GM23338 (cell line): Measurements from ENCODE around the gene SMIM5. TPM values are rescaled to one million over a fixed set of nuclear protein-coding genes. Genes with fewer than 3 reads are reported as not detected.

Source experiments
- ATAC-seq: fragments of 200-7000 bp; cut with Tn5 transposase; 3 replicates; pipeline ENCODE4 v1.9.1; 2020
- DNase-seq: peaks from one replicate; pipeline ENCODE4 v3.0.0-alpha.2; 2015; ENCODE audit warnings: low spot score
- H2AFZ ChIP-seq: fragments of 200-600 bp; sonication (generic); 2 replicates; pipeline ENCODE4 v1.8.0; 2016; ENCODE audit warnings: antibody characterized with exemption, mild to moderate bottlenecking, moderate library complexity
- H3F3A ChIP-seq: fragments of 200-600 bp; sonication (generic); replicated peaks from 2 replicates; pipeline ENCODE4 v1.8.0; 2017; ENCODE audit warnings: antibody characterized with exemption, mixed run types, low read depth
- H3K27ac ChIP-seq: fragments of 200-600 bp; sonication (generic); 2 replicates; pipeline ENCODE4 v1.6.1; 2016; ENCODE audit warnings: low read depth
- H3K27me3 ChIP-seq: fragments of 200-600 bp; sonication (generic); 2 replicates; pipeline ENCODE4 v1.8.0; 2016; ENCODE audit warnings: mild to moderate bottlenecking, mixed run types, moderate library complexity; ENCODE audit not compliant: insufficient read depth
- H3K36me3 ChIP-seq: fragments of 200-600 bp; sonication (generic); 2 replicates; pipeline ENCODE4 v1.8.0; 2016; ENCODE audit warnings: mild to moderate bottlenecking; ENCODE audit not compliant: insufficient read depth
- H3K4me1 ChIP-seq: fragments of 200-600 bp; sonication (generic); 2 replicates; pipeline ENCODE4 v1.8.0; 2016; ENCODE audit warnings: mild to moderate bottlenecking, moderate library complexity; ENCODE audit not compliant: insufficient read depth
- H3K4me2 ChIP-seq: fragments of 200-600 bp; sonication (generic); 2 replicates; pipeline ENCODE4 v1.7.1; 2017; ENCODE audit warnings: mixed run types
- H3K4me3 ChIP-seq: fragments of 200-600 bp; sonication (generic); 2 replicates; pipeline ENCODE4 v1.6.1; 2016; ENCODE audit warnings: mixed run types
- H3K79me2 ChIP-seq: fragments of 200-600 bp; sonication (generic); replicated peaks from 2 replicates; pipeline ENCODE4 v1.8.0; 2017; ENCODE audit warnings: mild to moderate bottlenecking; ENCODE audit not compliant: insufficient read depth
- H3K9me2 ChIP-seq: fragments of 200-600 bp; sonication (generic); 2 replicates; pipeline ENCODE4 v1.8.0; 2017; ENCODE audit not compliant: insufficient read depth
- H4K20me1 ChIP-seq: fragments of 200-600 bp; sonication (generic); replicated peaks from 2 replicates; pipeline ENCODE4 v1.8.0; 2017; ENCODE audit warnings: mild to moderate bottlenecking; ENCODE audit not compliant: insufficient read depth
- H3K27ac Mint-ChIP-seq: 2 replicates; pipeline ENCODE4 v1.8.0; 2020; ENCODE audit warnings: inconsistent platforms, mild to moderate bottlenecking, moderate library complexity, mixed read lengths
- H3K27me3 Mint-ChIP-seq: 3 replicates; pipeline ENCODE4 v1.8.0; 2022; ENCODE audit warnings: low read depth, mild to moderate bottlenecking, moderate library complexity, mixed read lengths, inconsistent platforms; ENCODE audit not compliant: insufficient read depth, poor library complexity
- H3K36me3 Mint-ChIP-seq: 3 replicates; pipeline ENCODE4 v1.8.0; 2021; ENCODE audit warnings: low read depth, mild to moderate bottlenecking, inconsistent platforms, moderate library complexity, mixed read lengths
- H3K4me1 Mint-ChIP-seq: 3 replicates; pipeline ENCODE4 v1.8.0; 2020; ENCODE audit warnings: mild to moderate bottlenecking, inconsistent platforms, mixed read lengths
- H3K4me3 Mint-ChIP-seq: 3 replicates; pipeline ENCODE4 v1.8.0; 2021; ENCODE audit warnings: moderate library complexity, mild to moderate bottlenecking, inconsistent platforms, mixed read lengths
- H3K9me3 Mint-ChIP-seq: 3 replicates; pipeline ENCODE4 v1.8.0; 2020; ENCODE audit warnings: moderate library complexity, mild to moderate bottlenecking, inconsistent platforms, mixed read lengths
- CREB1 ChIP-seq: fragments of 250-450 bp; sonication (Bioruptor Pico); IDR thresholded peaks from 2 replicates; pipeline ENCODE4 v1.5.0; 2020; ENCODE audit warnings: low read depth, mild to moderate bottlenecking, moderate library complexity
- JUNB ChIP-seq: IDR thresholded peaks from one replicate; pipeline ENCODE4 v1.6.1; 2016; ENCODE audit warnings: antibody characterized with exemption; ENCODE audit not compliant: unreplicated experiment
- NANOG ChIP-seq: IDR thresholded peaks from 2 replicates; pipeline ENCODE4 v1.6.1; 2016; ENCODE audit warnings: antibody characterized with exemption, borderline replicate concordance
- STAT1 ChIP-seq: IDR thresholded peaks from one replicate; pipeline ENCODE4 v1.6.1; 2016; ENCODE audit warnings: antibody characterized with exemption; ENCODE audit not compliant: unreplicated experiment
- polyA plus RNA-seq: library from polyadenylated mRNA; unstranded; fragments of >200 nt; fragmentation: Nextera tagmentation; extraction: Ambion mirVana; gene quantifications from 2 replicates; pipeline ENCODE4 v1.2.1, GENCODE V29; 2016
- total RNA-seq: library from RNA; depleted of rRNA; stranded (reverse); fragments of >200 nt; shearing (Covaris generic); gene quantifications from 2 replicates; pipeline ENCODE4 v1.2.3, GENCODE V29; 2014
- TF ChIP-seq, protein P1 (sequence below): IDR thresholded peaks from one replicate; pipeline ENCODE4 v1.6.1; 2018; ENCODE audit warnings: antibody characterized with exemption; ENCODE audit not compliant: unreplicated experiment
- TF ChIP-seq, protein P2 (sequence below), 2 experiments: fragments of 200-600 bp in 1 of 2; sonication (generic) in 1 of 2; conservative IDR thresholded peaks; 2 replicates each; pipeline versions ENCODE4 v1.5.1 to v1.6.1; 2016 to 2017; ENCODE audit warnings: antibody characterized with exemption in 2 of 2, low read depth in 2 of 2, mild to moderate bottlenecking in 2 of 2, moderate library complexity in 1 of 2

The SMIM5 gene
- total and polyA plus RNA-seq, 2 experiments from 2014 or later: 0.16 TPM; not detected in 1

DNA sequence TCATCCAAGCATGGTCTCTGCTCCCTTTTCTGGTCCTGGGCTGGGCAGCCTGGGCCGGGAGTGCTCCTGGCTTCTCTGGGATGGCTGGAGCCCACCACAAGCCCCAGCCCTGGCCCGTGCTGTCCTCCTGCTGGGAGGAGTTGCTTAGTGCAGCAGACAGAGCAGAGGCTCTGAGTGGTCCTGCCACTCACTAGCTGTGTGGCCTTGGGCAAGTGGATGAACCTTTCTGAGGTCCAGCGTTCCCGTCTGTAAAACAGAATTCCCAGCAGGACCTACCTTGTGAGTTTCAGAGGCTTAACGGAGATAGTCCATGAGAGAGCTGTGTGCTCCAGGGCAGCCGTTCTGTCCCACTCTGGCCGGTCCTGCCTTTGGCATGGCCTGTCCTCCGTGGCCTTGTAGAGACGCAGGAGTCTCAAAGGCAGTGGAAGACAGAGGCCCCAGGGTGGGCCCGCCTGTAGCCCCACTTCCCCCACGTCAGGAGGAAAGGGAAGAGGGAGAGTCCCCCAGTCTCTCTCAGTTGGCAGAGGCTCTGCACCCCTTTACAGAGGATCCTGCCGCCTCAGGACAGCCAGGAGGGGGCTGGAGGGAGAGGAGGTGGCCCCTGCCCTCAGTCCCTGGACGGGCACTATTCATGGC lies 37.8 kb upstream of the SMIM5 start (continued):
- TF ChIP-seq, protein P1, sequence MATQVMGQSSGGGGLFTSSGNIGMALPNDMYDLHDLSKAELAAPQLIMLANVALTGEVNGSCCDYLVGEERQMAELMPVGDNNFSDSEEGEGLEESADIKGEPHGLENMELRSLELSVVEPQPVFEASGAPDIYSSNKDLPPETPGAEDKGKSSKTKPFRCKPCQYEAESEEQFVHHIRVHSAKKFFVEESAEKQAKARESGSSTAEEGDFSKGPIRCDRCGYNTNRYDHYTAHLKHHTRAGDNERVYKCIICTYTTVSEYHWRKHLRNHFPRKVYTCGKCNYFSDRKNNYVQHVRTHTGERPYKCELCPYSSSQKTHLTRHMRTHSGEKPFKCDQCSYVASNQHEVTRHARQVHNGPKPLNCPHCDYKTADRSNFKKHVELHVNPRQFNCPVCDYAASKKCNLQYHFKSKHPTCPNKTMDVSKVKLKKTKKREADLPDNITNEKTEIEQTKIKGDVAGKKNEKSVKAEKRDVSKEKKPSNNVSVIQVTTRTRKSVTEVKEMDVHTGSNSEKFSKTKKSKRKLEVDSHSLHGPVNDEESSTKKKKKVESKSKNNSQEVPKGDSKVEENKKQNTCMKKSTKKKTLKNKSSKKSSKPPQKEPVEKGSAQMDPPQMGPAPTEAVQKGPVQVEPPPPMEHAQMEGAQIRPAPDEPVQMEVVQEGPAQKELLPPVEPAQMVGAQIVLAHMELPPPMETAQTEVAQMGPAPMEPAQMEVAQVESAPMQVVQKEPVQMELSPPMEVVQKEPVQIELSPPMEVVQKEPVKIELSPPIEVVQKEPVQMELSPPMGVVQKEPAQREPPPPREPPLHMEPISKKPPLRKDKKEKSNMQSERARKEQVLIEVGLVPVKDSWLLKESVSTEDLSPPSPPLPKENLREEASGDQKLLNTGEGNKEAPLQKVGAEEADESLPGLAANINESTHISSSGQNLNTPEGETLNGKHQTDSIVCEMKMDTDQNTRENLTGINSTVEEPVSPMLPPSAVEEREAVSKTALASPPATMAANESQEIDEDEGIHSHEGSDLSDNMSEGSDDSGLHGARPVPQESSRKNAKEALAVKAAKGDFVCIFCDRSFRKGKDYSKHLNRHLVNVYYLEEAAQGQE: no peak

DNA sequence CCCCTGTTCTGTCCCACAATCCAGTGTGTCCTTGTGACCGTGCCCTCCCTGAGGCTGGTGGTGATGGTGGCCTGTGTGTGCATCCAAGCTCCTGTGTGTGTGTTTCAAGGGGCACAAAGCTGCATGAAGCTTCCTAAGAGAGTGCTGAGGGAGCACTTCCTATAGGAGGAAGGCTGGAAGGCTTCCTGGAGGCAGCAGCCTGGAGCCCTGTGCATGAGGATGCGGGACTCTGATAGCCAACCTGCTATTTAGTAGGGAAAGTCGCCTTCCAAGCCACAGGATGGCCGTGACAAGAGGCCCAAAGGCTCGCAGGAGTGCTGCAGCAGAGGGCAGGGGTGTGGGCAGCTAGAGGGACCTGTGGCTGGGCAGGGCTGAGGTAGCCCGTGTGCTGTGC lies 37.3 kb upstream of the SMIM5 start:
- no peak for ATAC-seq
- Histone ChIP-seq H3K36me3 (no peaks in the 10 kb centered on the region), H3F3A (0 out of 2 replicates have a peak, but pooled peaks cover 4% of the 10 kb centered on the region), H4K20me1 (no peaks in the 10 kb centered on the region), H3K27me3 (no peaks in the 10 kb centered on the region), H3K4me1 (no peaks in the 10 kb centered on the region), H2AFZ (no peak overlapping the region), H3K79me2 (no peaks in the 10 kb centered on the region), H3K27ac (no peak overlapping the region), H3K4me2 (no peak overlapping the region), H3K4me3 (no peak overlapping the region), H3K9me2 (no peaks in the 10 kb centered on the region)
- peaks cover 6% of the 10 kb centered on the region for H3K27me3 Mint-ChIP-seq
- H3K4me3 Mint-ChIP-seq: no peak overlapping the region
- H3K4me1 Mint-ChIP-seq: no peaks in the 10 kb centered on the region
- H3K36me3 Mint-ChIP-seq: no peaks in the 10 kb centered on the region; the same call in 2 of the 3 replicates
- no peak for DNase-seq
- H3K9me3 Mint-ChIP-seq: no peaks in the 10 kb centered on the region
- TF ChIP-seq, protein P1: no peak
- TF ChIP-seq STAT1: no peak
- no peak overlapping the region for H3K27ac Mint-ChIP-seq

DNA sequence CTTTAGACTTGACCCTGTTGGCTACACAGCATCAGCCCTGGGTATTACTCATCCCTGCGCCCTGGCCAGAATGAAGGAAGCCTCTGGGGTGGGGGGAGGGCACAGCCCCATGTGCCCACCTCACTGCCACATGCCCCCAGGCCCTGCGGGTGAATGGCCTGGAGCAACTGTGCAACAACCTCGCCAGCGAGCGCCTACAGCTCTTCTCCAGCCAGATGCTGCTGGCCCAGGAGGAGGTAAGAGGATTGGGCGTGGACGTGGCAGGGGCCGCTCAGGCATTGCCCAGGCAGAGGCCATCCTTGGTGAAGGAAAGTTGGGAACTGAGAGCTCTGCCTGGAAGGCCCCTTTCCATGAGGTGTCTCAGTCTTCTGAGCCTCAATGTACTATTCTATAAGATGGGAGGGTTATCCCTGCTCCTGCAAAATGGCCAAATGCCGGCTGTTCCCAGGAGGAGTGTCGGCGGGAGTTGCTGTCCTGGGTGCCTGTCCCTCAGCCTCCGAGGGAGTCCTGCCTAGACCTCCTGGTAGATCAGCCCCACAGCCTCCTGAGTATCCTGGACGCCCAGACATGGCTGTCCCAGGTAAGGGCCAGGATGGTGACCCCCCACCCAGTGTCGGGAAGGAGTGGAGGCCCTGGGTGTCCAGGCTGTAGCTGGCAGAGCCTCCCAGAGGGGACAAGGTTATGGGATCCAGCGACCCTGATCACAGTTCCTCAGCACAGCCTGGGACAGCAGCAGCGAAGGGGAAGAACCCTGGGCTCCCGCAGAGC lies 36.7 kb upstream of the SMIM5 start:
- H3K27me3 Mint-ChIP-seq: peaks cover 8% of the 10 kb centered on the region
- no peak overlapping the region for H3K4me2 ChIP-seq
- H3K79me2 ChIP-seq: no peaks in the 10 kb centered on the region
- H2AFZ ChIP-seq: no peak overlapping the region
- H3K27me3 ChIP-seq: no peaks in the 10 kb centered on the region
- H3K36me3 ChIP-seq: no peaks in the 10 kb centered on the region
- DNase-seq: no peak
- H3F3A ChIP-seq: 0 out of 2 replicates have a peak, but pooled peaks cover 4% of the 10 kb centered on the region
- H3K4me1 Mint-ChIP-seq: no peaks in the 10 kb centered on the region
- H3K9me3 Mint-ChIP-seq: no peaks in the 10 kb centered on the region
- no peak overlapping the region for H3K4me3 ChIP-seq
- H3K9me2 ChIP-seq: no peaks in the 10 kb centered on the region
- no peaks in the 10 kb centered on the region for H3K4me1 ChIP-seq
- H3K36me3 Mint-ChIP-seq: no peaks in the 10 kb centered on the region
- H4K20me1 ChIP-seq: no peaks in the 10 kb centered on the region
- ATAC-seq: no peak
- no peak overlapping the region for H3K4me3 Mint-ChIP-seq
- H3K27ac Mint-ChIP-seq: no peak overlapping the region
- no peak overlapping the region for H3K27ac ChIP-seq
- TF ChIP-seq, protein P1: no peak
- TF ChIP-seq CREB1 (CRISPR knock-in tag): no peak
- TF ChIP-seq STAT1: no peak
- no peak for TF ChIP-seq JUNB
- no peak for TF ChIP-seq NANOG
- TF ChIP-seq, protein P2, sequence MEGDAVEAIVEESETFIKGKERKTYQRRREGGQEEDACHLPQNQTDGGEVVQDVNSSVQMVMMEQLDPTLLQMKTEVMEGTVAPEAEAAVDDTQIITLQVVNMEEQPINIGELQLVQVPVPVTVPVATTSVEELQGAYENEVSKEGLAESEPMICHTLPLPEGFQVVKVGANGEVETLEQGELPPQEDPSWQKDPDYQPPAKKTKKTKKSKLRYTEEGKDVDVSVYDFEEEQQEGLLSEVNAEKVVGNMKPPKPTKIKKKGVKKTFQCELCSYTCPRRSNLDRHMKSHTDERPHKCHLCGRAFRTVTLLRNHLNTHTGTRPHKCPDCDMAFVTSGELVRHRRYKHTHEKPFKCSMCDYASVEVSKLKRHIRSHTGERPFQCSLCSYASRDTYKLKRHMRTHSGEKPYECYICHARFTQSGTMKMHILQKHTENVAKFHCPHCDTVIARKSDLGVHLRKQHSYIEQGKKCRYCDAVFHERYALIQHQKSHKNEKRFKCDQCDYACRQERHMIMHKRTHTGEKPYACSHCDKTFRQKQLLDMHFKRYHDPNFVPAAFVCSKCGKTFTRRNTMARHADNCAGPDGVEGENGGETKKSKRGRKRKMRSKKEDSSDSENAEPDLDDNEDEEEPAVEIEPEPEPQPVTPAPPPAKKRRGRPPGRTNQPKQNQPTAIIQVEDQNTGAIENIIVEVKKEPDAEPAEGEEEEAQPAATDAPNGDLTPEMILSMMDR (conservative IDR thresholded peaks at IDR 0.05; ENCODE audit: low read depth in 2 of 2): no peak
